HepG2 (cell line): Measurements from ENCODE around the gene NOVA2. TPM values are rescaled to one million over a fixed set of nuclear protein-coding genes. Genes with fewer than 3 reads are reported as not detected.

Experiments
- ELF1 ChIP-seq: sonication (generic); formaldehyde crosslinking; IDR thresholded peaks from 2 replicates; pipeline ENCODE4 v1.4.0; 2020; ENCODE audit warnings: missing genetic modification reagents
- KIAA2018 ChIP-seq: sonication (generic); formaldehyde crosslinking; IDR thresholded peaks from 2 replicates; pipeline ENCODE4 v1.5.0; 2020; ENCODE audit warnings: mild to moderate bottlenecking, missing genetic modification reagents, borderline replicate concordance
- MLX ChIP-seq: IDR thresholded peaks from 2 replicates; pipeline ENCODE4 v1.6.1; 2016
- NCOA1 ChIP-seq: sonication (generic); formaldehyde crosslinking; IDR thresholded peaks from 2 replicates; pipeline ENCODE4 v1.9.0; 2021; ENCODE audit warnings: missing genetic modification reagents
- PRPF4 ChIP-seq: fragments of 200-400 bp; formaldehyde crosslinking; IDR thresholded peaks from 2 replicates; pipeline ENCODE4 v1.6.1; 2016; ENCODE audit warnings: low read length, low read depth; ENCODE audit not compliant: poor library complexity, severe bottlenecking
- RARG ChIP-seq: sonication (generic); formaldehyde crosslinking; IDR thresholded peaks from 2 replicates; pipeline ENCODE4 v1.4.0; 2020; ENCODE audit warnings: low read depth, mild to moderate bottlenecking, missing genetic modification reagents
- TCF7 ChIP-seq: sonication (generic); IDR thresholded peaks from 2 replicates; pipeline ENCODE4 v1.6.1; 2016; ENCODE audit warnings: antibody characterized with exemption, low read depth
- TEAD2 ChIP-seq: sonication (generic); formaldehyde crosslinking; IDR thresholded peaks from 2 replicates; pipeline ENCODE4 v1.9.0; 2021; ENCODE audit warnings: missing genetic modification reagents
- TP53 ChIP-seq: sonication (generic); formaldehyde crosslinking; conservative IDR thresholded peaks from 2 replicates; pipeline ENCODE4 v1.4.0; 2020; ENCODE audit warnings: missing genetic modification reagents
- ZBTB43 ChIP-seq: sonication (generic); formaldehyde crosslinking; conservative IDR thresholded peaks from 2 replicates; pipeline ENCODE4 v1.4.0; 2020; ENCODE audit warnings: missing genetic modification reagents
- ZFP37 ChIP-seq: sonication (generic); formaldehyde crosslinking; IDR thresholded peaks from 2 replicates; pipeline ENCODE4 v1.4.0; 2020; ENCODE audit warnings: missing genetic modification reagents, borderline replicate concordance
- ZMYM4 ChIP-seq: sonication (generic); formaldehyde crosslinking; IDR thresholded peaks from 2 replicates; pipeline ENCODE4 v1.8.1; 2023; ENCODE audit warnings: mild to moderate bottlenecking, missing genetic modification reagents
- ZNF430 ChIP-seq: sonication (generic); formaldehyde crosslinking; IDR thresholded peaks from 2 replicates; pipeline ENCODE4 v1.9.0; 2021; ENCODE audit warnings: mild to moderate bottlenecking, missing genetic modification reagents
- polyA plus RNA-seq, 8 experiments: library from polyadenylated mRNA; depleted of rRNA in 3 of 8; stranded (reverse) in 7 of 8; unstranded in 1 of 8; fragments of >200 nt; fragmentation: Illumina TruSeq in 4 of 8; extraction: Trizol in 4 of 8; gene quantifications; 2 replicates each; pipeline versions ENCODE4 v1.2.1 to v1.2.3, GENCODE V29; 2011 to 2016; ENCODE audit warnings: low read depth in 4 of 8, missing spikeins in 1 of 8, mixed read lengths in 1 of 8; ENCODE audit not compliant: insufficient read depth in 1 of 8
- total RNA-seq, 5 experiments: library from RNA; depleted of rRNA; stranded (reverse); fragments of >200 nt; fragmentation: Illumina TruSeq; extraction: Trizol; gene quantifications; 2 replicates each; pipeline ENCODE4 v1.2.3, GENCODE V29; 2016; ENCODE audit warnings: low read depth in 1 of 5
- TF ChIP-seq, protein P1 (sequence below), 2 experiments: sonication (generic) in 1 of 2; formaldehyde crosslinking in 1 of 2; IDR thresholded peaks; 2 replicates each; pipeline versions ENCODE4 v1.4.0 to v1.6.1; 2018 to 2020; ENCODE audit warnings: missing genetic modification reagents in 2 of 2, borderline replicate concordance in 1 of 2, low read depth in 1 of 2, mild to moderate bottlenecking in 1 of 2, missing biosample characterization in 1 of 2
- TF ChIP-seq, protein P2 (sequence below): sonication (generic); formaldehyde crosslinking; IDR thresholded peaks from 2 replicates; pipeline ENCODE4 v1.8.1; 2023; ENCODE audit warnings: missing genetic modification reagents, mild to moderate bottlenecking, borderline replicate concordance

Gene NOVA2
- total and polyA plus RNA-seq, 2 of the 13 experiments (the other 11 are each of a cell fraction or from before 2014, with no cell fraction given) = not detected

DNA sequence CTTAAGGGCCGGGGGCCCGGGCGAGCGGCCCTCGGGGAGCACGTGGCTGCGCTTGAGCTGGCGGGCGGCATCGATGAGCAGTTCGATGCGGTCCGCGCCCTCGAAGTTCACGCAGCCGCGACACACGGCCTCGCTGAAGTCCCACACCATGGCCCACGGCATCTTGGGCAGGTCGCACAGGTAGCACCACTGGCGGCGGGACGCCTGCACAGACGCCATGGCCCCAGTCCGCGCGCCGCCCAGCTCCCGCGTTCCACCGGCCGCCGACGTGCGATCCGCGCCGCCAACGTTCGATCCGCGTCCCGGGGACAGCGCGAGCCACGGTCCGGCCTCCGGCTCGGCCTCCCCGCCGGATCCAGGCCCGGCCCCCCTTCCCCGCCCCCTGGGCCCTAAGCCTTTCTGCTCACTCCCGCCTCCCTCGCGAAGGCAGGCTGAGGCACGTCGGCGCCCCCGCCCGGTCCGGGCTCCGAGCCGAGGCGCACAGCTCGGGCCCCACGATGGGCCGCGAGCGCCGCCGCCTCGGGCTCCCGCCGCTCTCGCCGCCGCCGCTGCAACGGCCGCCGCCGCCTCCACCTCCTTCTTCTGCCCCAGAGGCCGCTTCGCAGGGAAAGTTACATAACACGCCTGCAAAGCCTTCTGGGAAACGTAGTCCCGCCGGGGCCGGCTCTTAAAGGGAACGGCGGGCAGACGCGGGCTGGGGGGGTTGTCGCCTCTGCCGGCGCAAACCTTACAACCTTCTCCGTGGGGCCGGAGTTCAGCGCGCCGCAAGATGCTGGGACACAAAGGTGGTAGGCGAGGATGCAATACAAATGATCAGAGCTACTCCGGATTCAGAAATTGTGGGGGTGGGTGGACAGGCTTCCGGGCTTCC is 87.9 kb downstream of the NOVA2 start, which contains the start of gene IRF2BP1 (continued):
- no peak for TF ChIP-seq KIAA2018 (CRISPR knock-in tag)
- TF ChIP-seq ZMYM4 (CRISPR knock-in tag) = no peak
- TF ChIP-seq, protein P1, sequence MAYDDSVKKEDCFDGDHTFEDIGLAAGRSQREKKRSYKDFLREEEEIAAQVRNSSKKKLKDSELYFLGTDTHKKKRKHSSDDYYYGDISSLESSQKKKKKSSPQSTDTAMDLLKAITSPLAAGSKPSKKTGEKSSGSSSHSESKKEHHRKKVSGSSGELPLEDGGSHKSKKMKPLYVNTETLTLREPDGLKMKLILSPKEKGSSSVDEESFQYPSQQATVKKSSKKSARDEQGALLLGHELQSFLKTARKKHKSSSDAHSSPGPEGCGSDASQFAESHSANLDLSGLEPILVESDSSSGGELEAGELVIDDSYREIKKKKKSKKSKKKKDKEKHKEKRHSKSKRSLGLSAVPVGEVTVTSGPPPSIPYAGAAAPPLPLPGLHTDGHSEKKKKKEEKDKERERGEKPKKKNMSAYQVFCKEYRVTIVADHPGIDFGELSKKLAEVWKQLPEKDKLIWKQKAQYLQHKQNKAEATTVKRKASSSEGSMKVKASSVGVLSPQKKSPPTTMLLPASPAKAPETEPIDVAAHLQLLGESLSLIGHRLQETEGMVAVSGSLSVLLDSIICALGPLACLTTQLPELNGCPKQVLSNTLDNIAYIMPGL (CRISPR knock-in tag; IDR thresholded peaks at IDR 0.05; ENCODE audit: borderline replicate concordance in 1 of 2, low read depth in 1 of 2) = 0 out of 4 replicates have a peak, but pooled peaks of 1 of the 2 experiments have one; percentile 15
- TF ChIP-seq RARG (CRISPR knock-in tag) = no peak
- no peak for TF ChIP-seq ZNF430 (CRISPR knock-in tag)
- peak; percentile 36; the same call in 1 of the 2 replicates for TF ChIP-seq ELF1 (CRISPR knock-in tag)
- no peak for TF ChIP-seq TCF7
- TF ChIP-seq, protein P2, sequence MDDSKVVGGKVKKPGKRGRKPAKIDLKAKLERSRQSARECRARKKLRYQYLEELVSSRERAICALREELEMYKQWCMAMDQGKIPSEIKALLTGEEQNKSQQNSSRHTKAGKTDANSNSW (CRISPR knock-in tag) = peak; percentile 61; the same call in 1 of the 2 replicates
- TF ChIP-seq TP53 (CRISPR knock-in tag) = no peak
- no peak for TF ChIP-seq ZFP37 (CRISPR knock-in tag)
- no peak for TF ChIP-seq TEAD2
- no peak for TF ChIP-seq NCOA1 (CRISPR knock-in tag)
- no peak for TF ChIP-seq MLX (CRISPR knock-in tag)
- no peak for TF ChIP-seq ZBTB43
- no peak for TF ChIP-seq PRPF4
